Measurements from ENCODE around the gene TYMS. TPM values are rescaled to one million over a fixed set of nuclear protein-coding genes. Genes with fewer than 3 reads are reported as not detected.

TYMS gene
- total and polyA plus RNA-seq, 2 donors (not counting 3 experiments of a cell fraction or from before 2014, with no cell fraction given): 136 to 200 TPM

DNA sequence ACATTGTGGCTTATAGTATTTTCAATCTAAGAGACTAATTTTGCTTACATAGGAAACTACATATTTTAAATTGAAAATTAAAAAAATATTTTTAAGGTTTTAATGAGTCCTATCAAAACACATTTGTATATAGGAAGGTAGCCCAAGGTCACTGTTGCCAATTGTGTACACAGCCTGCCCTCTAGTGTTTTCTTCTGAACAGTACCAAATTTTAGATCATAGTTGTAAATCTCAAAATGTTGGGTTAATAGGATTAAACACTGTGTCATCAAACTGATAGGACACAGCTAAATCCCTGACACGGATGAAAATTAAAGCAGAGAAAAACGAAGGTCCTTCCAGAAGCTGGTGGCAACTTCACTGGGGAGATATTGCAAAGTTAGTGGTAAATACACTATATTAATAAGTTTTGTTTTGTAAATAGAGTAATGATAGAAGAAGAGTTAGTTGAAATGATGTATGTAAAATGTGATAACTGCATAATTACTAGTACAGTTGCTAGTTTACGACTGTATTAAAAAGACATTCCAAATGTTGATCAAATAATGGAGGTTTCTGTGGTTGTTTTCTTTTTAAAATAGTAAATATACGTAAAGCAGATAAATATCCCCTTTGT is 41.0 kb upstream of the TYMS start:
- peak; percentile 70 for FAIRE-seq
- Histone ChIP-seq H3K4me1 (ENCODE audit: control insufficient read depth, extremely low read depth, insufficient read depth, low read length) (no peaks in the 10 kb centered on the region), H3K9me3 (replicated peaks; ENCODE audit: control insufficient read depth, insufficient read depth, low read length) (no peaks in the 10 kb centered on the region), H3K27ac (ENCODE audit: insufficient read depth, low read depth, low read length) (no peak overlapping the region), H3K9me1 (replicated peaks; ENCODE audit: control insufficient read depth, extremely low read depth, insufficient read depth, low read length) (no peaks in the 10 kb centered on the region), H3K4me3 (replicated peaks in 1 of 3; ENCODE audit: insufficient read depth in 1 of 3, low read depth in 1 of 3, low read length in 3 of 3) (no peak overlapping the region), H3K4me2 (ENCODE audit: insufficient read depth, low read length) (no peak overlapping the region), H2AFZ (ENCODE audit: low read depth, low read length) (no peak overlapping the region), H3K9ac (replicated peaks; ENCODE audit: extremely low read depth, insufficient read depth, low read length) (no peak overlapping the region), H4K20me1 (replicated peaks; ENCODE audit: control insufficient read depth, extremely low read depth, insufficient read depth, low read length) (no peaks in the 10 kb centered on the region), H3K79me2 (ENCODE audit: control insufficient read depth, insufficient read depth, low read length) (no peaks in the 10 kb centered on the region), H3K36me3 (ENCODE audit: control insufficient read depth in 2 of 2, extremely low read depth in 1 of 2, insufficient read depth in 2 of 2, low read length in 2 of 2) (no peaks in the 10 kb centered on the region), H3K27me3 (ENCODE audit: control insufficient read depth in 2 of 2, insufficient read depth in 2 of 2, low read length in 2 of 2) (no peaks in the 10 kb centered on the region)
- ChIA-PET POLR2A (interaction anchor here (1.0 kb wide), 1 partner anchor 349 kb away, joined by 3 read pairs; no protein-coding TSS in a partner anchor), CTCF (interaction anchor here (0.8 to 12.1 kb wide), 13 partner anchors 8 to 331 kb away, joined by 3 to 652 read pairs (median 5); no protein-coding TSS in a partner anchor)
- TF ChIP-seq GATA2 (IDR thresholded peaks at IDR 0.05; ENCODE audit: insufficient read depth, insufficient read length, low read depth, low read length): no peak
- TF ChIP-seq MYC (IDR thresholded peaks at IDR 0.05; ENCODE audit: low read depth, low read length): no peak
- no peak for TF ChIP-seq POLR2A (IDR thresholded peaks at IDR 0.05; ENCODE audit: low read depth, low read length)
- TF ChIP-seq, protein P1, sequence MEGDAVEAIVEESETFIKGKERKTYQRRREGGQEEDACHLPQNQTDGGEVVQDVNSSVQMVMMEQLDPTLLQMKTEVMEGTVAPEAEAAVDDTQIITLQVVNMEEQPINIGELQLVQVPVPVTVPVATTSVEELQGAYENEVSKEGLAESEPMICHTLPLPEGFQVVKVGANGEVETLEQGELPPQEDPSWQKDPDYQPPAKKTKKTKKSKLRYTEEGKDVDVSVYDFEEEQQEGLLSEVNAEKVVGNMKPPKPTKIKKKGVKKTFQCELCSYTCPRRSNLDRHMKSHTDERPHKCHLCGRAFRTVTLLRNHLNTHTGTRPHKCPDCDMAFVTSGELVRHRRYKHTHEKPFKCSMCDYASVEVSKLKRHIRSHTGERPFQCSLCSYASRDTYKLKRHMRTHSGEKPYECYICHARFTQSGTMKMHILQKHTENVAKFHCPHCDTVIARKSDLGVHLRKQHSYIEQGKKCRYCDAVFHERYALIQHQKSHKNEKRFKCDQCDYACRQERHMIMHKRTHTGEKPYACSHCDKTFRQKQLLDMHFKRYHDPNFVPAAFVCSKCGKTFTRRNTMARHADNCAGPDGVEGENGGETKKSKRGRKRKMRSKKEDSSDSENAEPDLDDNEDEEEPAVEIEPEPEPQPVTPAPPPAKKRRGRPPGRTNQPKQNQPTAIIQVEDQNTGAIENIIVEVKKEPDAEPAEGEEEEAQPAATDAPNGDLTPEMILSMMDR (IDR thresholded peaks at IDR 0.05; ENCODE audit: extremely low read depth in 1 of 2, insufficient read depth in 1 of 2, low read depth in 1 of 2, low read length in 2 of 2): peak; percentile 47 to 50
- peak; percentile 64 for DNase-seq (ENCODE audit: low read depth, low spot score)
- intact Hi-C loops (cut with micrococcal nuclease): loop anchor here (1.0 to 5.0 kb wide), 5 partner anchors 89 to 348 kb away; partner anchors contain the start of gene THOC1
- dilution Hi-C loops (cut with MboI; ENCODE audit: extremely low pct_ligation_motif_present, low sequenced_read_pairs): no loop called here
- no TSS peak for BruUV-seq (replicated peaks)
